ENCODE results near the gene C2CD5. TPM values are rescaled to one million over a fixed set of nuclear protein-coding genes. Genes with fewer than 3 reads are reported as not detected.
A peak's percentile ranks its signal among the peaks of the same experiment; 100 is the strongest.
"Not testable (repeated sequence)": the region's sequence is repeated elsewhere in the genome, so short reads cannot be mapped to it uniquely, and the experiment has no call there.

The C2CD5 gene
- total RNA-seq, 1 experiment from 2014 or later, result 28.8 TPM

DNA sequence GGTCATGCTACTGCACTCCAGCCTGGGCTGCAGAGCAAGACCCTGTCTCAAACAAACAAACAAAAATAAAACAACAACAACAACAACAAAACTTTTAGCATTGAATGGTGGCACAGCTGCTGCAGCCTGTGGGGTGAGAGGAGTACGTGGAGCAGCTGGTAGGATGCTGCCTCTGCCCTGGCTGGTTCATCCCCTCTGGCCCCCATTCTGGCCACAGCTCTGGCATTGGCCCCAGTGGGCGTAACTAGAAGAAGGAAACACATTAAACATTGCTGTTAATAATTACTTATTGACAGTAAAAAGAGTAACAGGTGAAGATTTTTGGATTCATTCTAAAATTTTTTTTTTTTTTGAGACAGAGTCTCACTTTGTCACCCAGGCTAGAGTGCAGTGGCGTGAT is 28.8 kb upstream of the C2CD5 start:
- Mint-ChIP-seq H3K4me1 (ENCODE audit: low read depth, unreplicated experiment) (peaks cover 16% of the 10 kb centered on the region), H3K27me3 (ENCODE audit: unreplicated experiment) (no peaks in the 10 kb centered on the region), H3K9me3 (ENCODE audit: low read depth, unreplicated experiment) (no peaks in the 10 kb centered on the region), H3K4me3 (ENCODE audit: low read depth, unreplicated experiment) (no peak overlapping the region), H3K27ac (ENCODE audit: unreplicated experiment) (no peak overlapping the region), H3K36me3 (ENCODE audit: insufficient read depth, unreplicated experiment) (no peaks in the 10 kb centered on the region)
- CTCF ChIA-PET, result interaction anchor here (0.7 kb wide), 1 partner anchor 12 kb away, joined by 3 read pairs; no protein-coding TSS in a partner anchor
- DNase-seq, result peak; percentile 57
- no TSS peak for BruUV-seq (replicated peaks)
- TF ChIP-seq CTCF (IDR thresholded peaks at IDR 0.05; ENCODE audit: unreplicated experiment), result no peak
- intact Hi-C loops (cut with micrococcal nuclease; ENCODE audit: unreplicated experiment), result no loop called here

GRCh38 chr12:22569253-22569652 is 24.9 kb upstream of the C2CD5 start:
- intact Hi-C loops (cut with micrococcal nuclease; ENCODE audit: unreplicated experiment), result no loop called here
- H3K27ac Mint-ChIP-seq (ENCODE audit: unreplicated experiment), result no peak overlapping the region
- DNase-seq, result no peak
- CTCF ChIA-PET, result no interaction called here
- BruUV-seq (replicated peaks), result no TSS peak
- peaks cover 7% of the 10 kb centered on the region for H3K4me1 Mint-ChIP-seq (ENCODE audit: low read depth, unreplicated experiment)
- H3K36me3 Mint-ChIP-seq (ENCODE audit: insufficient read depth, unreplicated experiment), result no peaks in the 10 kb centered on the region
- no peak for TF ChIP-seq CTCF (IDR thresholded peaks at IDR 0.05; ENCODE audit: unreplicated experiment)
- H3K9me3 Mint-ChIP-seq (ENCODE audit: low read depth, unreplicated experiment), result no peaks in the 10 kb centered on the region
- H3K27me3 Mint-ChIP-seq (ENCODE audit: unreplicated experiment), result no peaks in the 10 kb centered on the region
- H3K4me3 Mint-ChIP-seq (ENCODE audit: low read depth, unreplicated experiment), result no peak overlapping the region

- DNase-seq, result no peak
- Mint-ChIP-seq H3K4me1 (ENCODE audit: low read depth, unreplicated experiment) (peaks cover 24% of the 10 kb centered on the region), H3K4me3 (ENCODE audit: low read depth, unreplicated experiment) (peak overlapping the region; percentile 29), H3K36me3 (ENCODE audit: insufficient read depth, unreplicated experiment) (no peaks in the 10 kb centered on the region), H3K27me3 (ENCODE audit: unreplicated experiment) (no peaks in the 10 kb centered on the region), H3K27ac (ENCODE audit: unreplicated experiment) (peak overlapping the region; percentile 34), H3K9me3 (ENCODE audit: low read depth, unreplicated experiment) (no peaks in the 10 kb centered on the region)
- BruUV-seq (replicated peaks), result no TSS peak
- CTCF ChIA-PET, result interaction anchor here (0.7 kb wide), 1 partner anchor 174 kb away, joined by 3 read pairs; no protein-coding TSS in a partner anchor
- TF ChIP-seq CTCF (IDR thresholded peaks at IDR 0.05; ENCODE audit: unreplicated experiment), result no peak
- intact Hi-C loops (cut with micrococcal nuclease; ENCODE audit: unreplicated experiment), result no loop called here
Measured at GRCh38 chr12:22562036-22563028, 18.0 kb upstream of the C2CD5 start.

DNA sequence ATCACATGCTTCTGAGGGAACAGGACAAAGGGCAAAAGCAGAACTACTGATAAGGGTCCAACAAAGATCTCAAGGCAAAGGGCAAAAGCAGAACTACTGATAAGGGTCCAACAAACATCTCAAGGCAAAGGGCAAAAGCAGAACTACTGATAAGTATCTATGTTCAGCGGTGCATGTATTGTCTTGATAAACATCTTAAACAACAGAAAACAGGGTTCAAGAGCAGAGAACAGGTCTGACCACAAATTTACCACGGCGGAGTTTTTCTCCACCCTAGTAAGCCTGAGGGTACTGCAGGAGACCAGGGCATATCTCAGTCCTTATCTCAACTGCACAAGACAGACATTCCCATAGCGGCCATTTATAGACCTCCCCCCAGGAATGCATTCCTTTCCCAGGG is 10.4 kb upstream of the C2CD5 start:
- DNase-seq; intact Hi-C loops (cut with micrococcal nuclease; ENCODE audit: unreplicated experiment); H3K27ac Mint-ChIP-seq (ENCODE audit: unreplicated experiment); H3K36me3 Mint-ChIP-seq (ENCODE audit: insufficient read depth, unreplicated experiment); H3K4me3 Mint-ChIP-seq (ENCODE audit: low read depth, unreplicated experiment); CTCF ChIA-PET; H3K4me1 Mint-ChIP-seq (ENCODE audit: low read depth, unreplicated experiment); H3K27me3 Mint-ChIP-seq (ENCODE audit: unreplicated experiment); BruUV-seq (replicated peaks); H3K9me3 Mint-ChIP-seq (ENCODE audit: low read depth, unreplicated experiment): not testable (repeated sequence)

DNA sequence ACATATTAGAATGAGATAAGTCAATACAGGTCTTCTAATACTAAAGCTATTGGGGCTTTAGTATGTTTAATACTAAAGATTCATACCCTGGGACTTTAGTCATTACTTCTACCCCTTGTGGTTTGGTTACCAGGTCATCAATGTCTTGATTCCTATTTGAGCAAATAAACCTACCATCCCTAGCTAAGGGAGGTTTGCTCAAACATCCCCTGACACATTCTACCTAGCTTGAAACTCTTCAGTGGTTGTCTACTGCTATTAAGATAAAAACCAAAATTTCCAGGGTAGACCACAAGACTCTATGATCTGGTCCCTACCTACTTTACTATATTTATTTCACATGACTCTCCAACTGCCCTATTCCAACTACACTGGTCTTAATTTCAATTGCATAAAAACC is 7.3 kb upstream of the C2CD5 start:
- CTCF ChIA-PET, result no interaction called here
- no peak for DNase-seq
- peaks cover 15% of the 10 kb centered on the region for H3K9me3 Mint-ChIP-seq (ENCODE audit: low read depth, unreplicated experiment)

More for the DNA sequence above, 7.3 kb upstream of the C2CD5 start:
- H3K4me3 Mint-ChIP-seq (ENCODE audit: low read depth, unreplicated experiment), result no peak overlapping the region
- BruUV-seq (replicated peaks), result no TSS peak
- no peaks in the 10 kb centered on the region for H3K4me1 Mint-ChIP-seq (ENCODE audit: low read depth, unreplicated experiment)
- H3K36me3 Mint-ChIP-seq (ENCODE audit: insufficient read depth, unreplicated experiment), result no peaks in the 10 kb centered on the region
- TF ChIP-seq CTCF (IDR thresholded peaks at IDR 0.05; ENCODE audit: unreplicated experiment), result no peak
- no peak overlapping the region for H3K27ac Mint-ChIP-seq (ENCODE audit: unreplicated experiment)
- intact Hi-C loops (cut with micrococcal nuclease; ENCODE audit: unreplicated experiment), result no loop called here
- H3K27me3 Mint-ChIP-seq (ENCODE audit: unreplicated experiment), result no peaks in the 10 kb centered on the region

Data from Calu3 (cell line).